HG02759 (cell line): ENCODE data around the gene WWOX.

Experiments
- ATAC-seq: cut with Tn5 transposase; IDR thresholded peaks from one replicate; pipeline ENCODE4 v1.9.1; 2021; ENCODE audit warnings: mild to moderate bottlenecking, moderate library complexity; ENCODE audit not compliant: unreplicated experiment

The WWOX gene

GRCh38 chr16:78386557-78387324 lies 287.3 kb downstream of the WWOX start:
- ATAC-seq: no peak

GRCh38 chr16:78389009-78389498 lies 289.6 kb downstream of the WWOX start:
- no peak for ATAC-seq

DNA sequence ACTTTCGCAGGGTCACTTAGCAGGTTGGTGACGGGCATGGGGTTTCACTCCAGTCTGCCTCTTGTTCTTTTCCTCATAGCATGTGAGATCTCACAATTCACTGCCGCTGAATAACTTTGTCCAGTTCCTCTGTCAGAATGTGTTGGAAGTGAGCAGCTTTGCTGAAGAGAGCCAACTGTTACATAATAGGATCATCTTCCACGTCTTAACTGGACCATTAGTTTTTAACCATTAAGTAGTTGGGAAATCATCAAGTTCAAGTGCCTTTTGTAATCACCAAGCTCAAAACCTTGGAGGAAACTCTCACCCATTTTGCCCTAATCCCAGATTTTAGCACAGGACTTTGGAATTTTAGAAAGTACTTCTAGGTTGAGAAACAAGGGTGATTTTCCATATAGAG lies 290.6 kb downstream of the WWOX start:
- ATAC-seq: no peak

GRCh38 chr16:78390508-78391324 lies 291.3 kb downstream of the WWOX start:
- no peak for ATAC-seq

DNA sequence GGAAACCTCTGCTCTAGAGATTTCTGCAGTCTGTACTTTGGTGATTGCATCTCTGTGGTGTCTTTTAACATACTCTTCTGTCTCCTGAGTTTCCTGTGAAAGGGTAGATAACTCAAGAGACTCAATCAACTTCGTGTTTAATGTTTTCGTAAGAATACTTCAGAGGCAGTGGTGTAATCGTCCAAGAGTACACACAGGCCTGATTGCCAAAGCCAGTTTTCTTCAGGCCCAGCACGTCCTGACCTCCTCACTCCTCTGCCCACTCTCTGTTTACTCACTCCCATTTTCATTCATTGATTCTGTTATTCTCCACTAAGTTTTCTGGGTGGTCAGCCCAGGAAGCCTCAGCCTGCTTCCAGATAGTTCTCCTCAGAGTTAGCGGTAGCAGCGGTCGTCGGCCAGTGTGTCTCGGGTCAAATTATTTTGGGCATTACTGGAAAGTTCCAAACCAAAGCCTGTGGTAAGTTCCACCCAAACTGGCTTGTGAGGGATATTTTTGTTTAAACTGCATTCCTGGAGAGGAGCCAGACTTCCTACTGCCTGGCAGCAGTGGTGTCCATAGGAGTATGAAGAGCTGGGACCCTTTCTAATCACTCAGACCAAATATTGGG lies 293.2 kb downstream of the WWOX start:
- no peak for ATAC-seq

DNA sequence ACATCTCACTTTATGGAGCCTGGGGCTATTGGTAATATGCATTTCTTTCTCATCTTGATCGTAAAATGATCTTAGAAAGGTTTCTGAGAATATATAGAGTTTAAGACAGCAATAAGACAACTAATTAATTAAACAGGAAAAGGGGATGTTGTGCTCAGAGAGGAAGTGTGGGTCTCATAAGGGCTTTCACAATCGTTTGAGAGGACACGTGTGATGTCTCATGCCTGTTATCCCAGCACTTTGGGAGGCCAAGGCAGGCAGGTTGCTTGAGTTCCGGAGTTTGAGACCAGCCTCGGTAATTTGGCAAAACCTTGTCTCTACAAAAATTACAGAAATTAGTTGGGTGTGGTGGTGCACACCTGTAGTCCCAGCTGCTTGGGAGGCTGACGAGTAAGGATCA lies 295.6 kb downstream of the WWOX start:
- no peak for ATAC-seq

DNA sequence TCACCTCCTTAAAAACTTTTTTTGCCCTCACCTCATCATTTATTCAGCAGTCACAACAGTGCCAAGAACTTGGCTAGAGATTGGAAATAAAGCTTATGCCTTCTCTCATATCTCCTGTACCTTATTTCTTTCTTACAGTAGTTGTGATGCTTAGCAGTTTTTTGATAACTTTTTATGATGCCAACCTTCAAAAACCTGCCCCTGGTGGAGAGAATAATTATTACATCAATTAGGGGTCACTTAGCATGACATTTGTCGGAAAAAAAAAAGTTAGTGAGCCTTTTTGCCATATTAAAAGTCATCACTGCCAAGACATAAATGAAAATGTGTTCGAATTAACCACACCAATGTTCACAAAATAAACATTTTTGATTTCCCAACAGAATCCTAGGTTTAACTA lies 296.6 kb downstream of the WWOX start:
- ATAC-seq: no peak

DNA sequence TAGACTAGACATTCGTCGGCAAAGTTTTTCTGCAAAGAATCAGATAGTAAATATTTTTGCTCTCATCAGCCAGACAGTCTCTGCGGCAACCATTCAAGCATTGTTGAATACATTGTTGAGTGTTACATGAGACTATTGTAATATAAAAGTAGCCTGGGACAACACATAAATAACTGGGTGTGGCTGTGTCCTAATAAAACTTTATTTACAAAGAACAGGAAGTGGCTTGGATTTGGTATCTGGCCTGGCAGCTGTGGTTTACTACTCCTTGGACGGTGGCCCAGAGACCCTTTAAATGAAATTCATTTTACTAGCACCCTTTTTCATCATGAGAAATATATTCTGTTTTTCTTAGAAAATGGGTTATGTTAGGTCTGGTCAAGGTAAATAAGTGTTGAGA lies 297.2 kb downstream of the WWOX start:
- no peak for ATAC-seq

DNA sequence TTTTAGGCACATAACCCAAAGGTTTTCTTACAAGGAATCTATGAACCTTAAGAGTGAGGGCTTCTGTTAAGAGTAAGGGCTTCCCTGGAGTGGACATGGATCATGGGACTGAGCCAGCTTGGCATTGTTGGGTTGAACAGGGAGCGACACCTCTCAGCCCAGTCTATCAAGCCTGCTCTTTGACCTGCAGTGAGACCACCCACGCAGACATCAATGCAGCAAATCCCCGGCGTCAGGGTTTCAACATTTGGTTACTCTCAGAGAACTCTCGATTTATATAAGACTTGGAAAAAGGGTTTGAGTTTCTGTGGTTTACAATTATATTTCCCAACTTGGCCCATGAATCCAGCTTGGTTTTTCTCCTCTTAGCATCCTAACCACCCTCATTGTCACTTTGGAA lies 299.9 kb downstream of the WWOX start:
- no peak for ATAC-seq

DNA sequence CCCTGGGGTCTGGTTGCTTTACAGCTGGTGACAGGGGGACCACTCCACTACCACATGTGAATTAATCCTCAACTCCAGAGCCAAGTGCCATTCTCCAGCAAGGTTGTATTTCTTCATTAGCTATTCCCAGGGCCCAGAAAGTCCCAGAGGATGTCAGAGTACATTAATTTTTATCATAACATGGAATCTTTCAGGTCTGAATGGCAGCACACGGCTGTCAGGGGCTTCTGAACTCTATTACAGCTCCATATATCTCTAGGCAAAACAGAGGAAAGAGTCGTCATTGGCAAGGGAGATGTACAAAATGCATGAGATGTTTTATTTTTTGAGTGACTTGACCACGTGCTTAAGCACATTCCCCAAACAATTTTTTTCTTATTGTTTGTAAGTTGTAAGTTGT lies 303.4 kb downstream of the WWOX start:
- no peak for ATAC-seq

- ATAC-seq: no peak
Observed at GRCh38 chr16:78405040-78405439, 305.6 kb downstream of the WWOX start.

- no peak for ATAC-seq
Observed at GRCh38 chr16:78405833-78406232, 306.4 kb downstream of the WWOX start.

- no peak for ATAC-seq
Observed at GRCh38 chr16:78407191-78407590, 307.7 kb downstream of the WWOX start.

DNA sequence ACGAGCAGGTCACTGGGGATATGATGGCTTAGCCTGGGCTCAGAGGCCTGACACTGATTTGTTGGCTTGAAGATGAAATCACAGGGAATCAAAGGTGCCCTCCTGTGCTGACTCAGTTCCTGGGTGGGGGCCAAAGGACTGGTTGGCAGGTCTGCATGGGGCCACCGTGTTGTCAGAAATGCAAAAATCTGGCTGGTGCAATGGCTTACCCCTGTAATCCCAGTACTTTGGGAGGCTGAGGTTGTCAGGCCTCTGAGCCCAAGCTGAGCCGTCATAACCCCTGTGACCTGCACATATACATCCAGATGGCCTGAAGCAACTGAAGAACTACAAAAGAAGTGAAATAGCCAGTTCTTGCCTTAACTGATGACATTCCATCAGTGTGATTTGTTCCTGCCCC lies 314.2 kb downstream of the WWOX start:
- ATAC-seq: no peak

GRCh38 chr16:78415013-78415412 lies 315.6 kb downstream of the WWOX start:
- ATAC-seq: no peak

GRCh38 chr16:78415669-78416068 lies 316.2 kb downstream of the WWOX start:
- ATAC-seq: no peak

GRCh38 chr16:78416400-78416799 lies 316.9 kb downstream of the WWOX start:
- ATAC-seq: no peak

DNA sequence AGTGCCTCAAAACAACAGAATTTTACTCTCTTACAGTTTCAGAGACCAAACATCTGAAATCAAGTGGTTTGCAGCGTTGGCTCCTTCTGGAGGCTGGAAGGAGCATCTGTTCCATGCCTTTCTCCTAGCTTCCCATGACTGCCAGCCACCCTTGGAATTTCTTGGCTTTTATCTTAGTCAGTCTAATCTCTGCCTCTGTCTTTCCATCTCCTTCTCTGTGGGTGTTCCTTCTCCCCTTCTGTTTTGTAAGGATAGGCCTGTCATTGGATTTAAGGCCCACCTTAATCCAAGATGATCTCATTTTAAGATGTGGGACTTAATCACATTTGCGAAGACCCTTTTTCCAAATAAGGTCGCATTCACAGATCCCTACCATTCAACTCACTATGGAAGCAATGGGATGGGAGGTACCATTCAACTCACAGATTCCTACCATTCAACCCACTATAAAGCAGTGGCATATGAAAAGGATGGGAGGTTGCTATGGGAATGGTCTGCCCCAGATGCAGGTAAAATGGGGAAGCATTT lies 321.8 kb downstream of the WWOX start:
- ATAC-seq: no peak

DNA sequence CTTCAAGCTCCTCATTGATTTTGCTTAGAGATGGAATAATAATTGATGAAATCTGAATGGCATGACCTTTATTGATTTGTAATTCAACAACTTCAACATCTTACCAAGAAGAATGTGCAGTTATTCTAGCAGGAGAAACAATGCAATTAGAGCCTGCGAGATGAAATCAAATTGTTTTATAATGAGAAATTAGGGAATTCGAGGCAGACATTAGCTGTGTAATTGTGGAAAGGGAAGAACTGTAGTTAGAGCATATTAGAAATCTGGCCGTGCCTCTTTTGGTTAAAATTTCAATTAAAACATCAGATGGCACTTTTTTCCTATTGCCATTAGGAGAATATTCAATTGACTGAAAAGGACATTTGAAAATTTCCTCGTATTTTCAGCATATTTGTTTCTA lies 325.8 kb downstream of the WWOX start:
- ATAC-seq: no peak

DNA sequence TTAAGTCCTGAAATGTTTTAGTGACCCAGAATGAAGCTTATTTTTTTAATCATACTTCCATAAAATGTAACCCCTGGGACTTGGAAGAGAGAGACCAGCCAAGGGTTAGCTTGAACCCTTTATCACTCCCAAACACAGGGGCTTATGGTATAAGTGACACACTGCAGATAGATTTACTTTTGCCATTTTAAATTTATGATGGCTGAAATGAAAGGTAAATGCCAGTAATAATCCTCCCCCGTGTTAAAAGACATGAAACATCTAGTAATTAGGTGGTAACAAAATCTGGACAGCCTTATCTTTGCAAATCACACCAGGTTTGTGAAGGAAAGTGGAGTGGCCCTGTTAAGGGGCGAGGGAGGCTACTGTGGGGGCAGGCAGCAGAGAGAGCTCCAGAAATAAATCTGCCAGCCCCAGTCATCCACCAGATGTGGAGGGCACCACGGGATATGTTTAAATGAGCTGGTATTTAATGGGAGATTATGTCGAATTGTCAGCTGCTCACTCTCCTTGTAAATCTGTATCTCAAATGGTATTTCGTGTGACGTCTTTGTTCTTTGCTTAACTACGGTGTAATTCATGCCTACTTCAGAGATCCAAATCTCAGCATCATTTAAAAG lies 326.5 kb downstream of the WWOX start:
- ATAC-seq: no peak

- ATAC-seq: no peak
Observed at GRCh38 chr16:78428193-78428592, 328.7 kb downstream of the WWOX start.
